Activated CD8-positive, alpha-beta memory T cell treated with anti-CD3 and anti-CD28 coated beads, Interleukin-2, amount 50 U/mL, for 24 hours (primary cell): ENCODE data around the gene SPAG9.
"Not testable (repeated sequence)": the region's sequence is repeated elsewhere in the genome, so short reads cannot be mapped to it uniquely, and the experiment has no call there.

Experiments
- DNase-seq: peaks from one replicate; pipeline ENCODE4 v3.0.0-alpha.2; 2020; ENCODE audit errors: extremely low read depth

SPAG9 gene

DNA sequence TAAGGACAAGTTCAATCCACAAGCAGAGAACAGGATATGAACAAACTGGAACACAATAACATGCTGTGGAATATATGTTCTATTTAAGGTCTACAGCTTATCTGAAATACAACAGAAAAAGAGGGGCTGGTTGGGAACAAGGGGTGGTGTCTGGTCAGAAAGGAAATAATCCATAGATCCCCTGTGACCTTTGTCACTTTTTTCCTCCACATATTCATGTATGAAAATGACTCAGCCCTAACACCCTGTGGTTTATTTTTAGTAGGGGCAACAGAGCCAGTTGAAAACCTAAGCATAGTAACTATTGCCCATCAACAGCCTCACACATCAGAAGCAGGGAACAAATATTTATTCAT lies 12.3 kb upstream of the SPAG9 start:
- no peak for DNase-seq

DNA sequence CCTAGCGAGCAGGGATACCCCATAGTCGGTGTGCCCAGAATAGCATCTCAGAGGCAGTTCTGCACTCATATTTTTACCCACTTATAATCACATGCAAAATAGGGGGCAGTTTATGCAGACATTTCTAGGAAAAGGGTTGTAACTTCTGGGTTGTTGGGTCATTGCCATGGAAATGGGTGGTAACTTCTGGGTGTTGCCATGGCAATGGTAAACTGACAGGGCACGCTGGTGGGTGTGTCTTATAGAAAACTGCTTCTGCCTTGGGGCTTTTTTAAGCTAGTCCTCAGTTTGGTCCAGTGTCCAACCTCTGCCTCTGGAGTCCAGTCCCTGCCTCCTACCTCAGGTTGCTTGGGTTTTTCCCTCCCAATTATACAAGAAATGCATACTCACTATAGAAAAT lies 7.4 kb upstream of the SPAG9 start:
- no peak for DNase-seq

DNA sequence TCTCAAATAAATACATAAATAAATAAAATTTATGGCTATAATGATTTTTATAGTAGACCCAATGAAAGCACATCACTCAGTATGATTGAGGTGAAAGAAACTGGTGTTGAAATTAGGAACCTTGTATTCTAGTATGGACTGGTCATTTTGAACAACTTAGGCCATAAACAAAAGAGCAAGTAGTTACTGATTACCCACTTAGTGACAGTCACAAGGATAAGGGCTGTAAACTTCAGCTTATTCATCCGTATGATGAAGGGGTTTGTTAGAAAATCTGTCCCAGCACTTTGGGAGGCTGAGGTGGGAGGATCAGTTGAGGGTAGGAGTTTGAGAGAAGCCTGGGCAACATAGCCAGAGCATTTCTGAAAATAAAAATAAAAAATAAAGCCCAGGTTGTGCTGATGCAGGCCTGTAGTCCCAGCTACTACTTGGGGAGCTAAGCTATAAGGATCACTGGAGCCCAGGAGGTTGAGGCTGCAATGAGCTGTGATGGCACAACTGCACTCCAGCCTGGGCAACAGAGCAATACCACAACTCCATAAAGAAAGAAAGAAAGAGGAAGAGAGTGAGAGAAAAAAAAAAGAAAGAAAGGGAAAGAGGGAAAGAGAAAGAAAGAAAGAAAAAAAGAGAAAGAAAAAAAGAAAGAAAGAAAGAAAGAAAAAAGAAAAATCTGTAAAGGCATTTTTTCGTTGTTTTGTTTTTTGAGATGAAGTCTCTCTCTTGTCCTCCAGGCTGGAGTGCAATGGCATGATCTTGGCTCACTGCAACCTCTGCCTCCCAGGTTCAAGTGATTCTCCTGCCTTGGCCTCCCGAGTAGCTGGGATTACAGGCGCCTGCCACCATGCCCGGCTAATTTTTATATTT lies 4.2 kb upstream of the SPAG9 start:
- no peak for DNase-seq

DNA sequence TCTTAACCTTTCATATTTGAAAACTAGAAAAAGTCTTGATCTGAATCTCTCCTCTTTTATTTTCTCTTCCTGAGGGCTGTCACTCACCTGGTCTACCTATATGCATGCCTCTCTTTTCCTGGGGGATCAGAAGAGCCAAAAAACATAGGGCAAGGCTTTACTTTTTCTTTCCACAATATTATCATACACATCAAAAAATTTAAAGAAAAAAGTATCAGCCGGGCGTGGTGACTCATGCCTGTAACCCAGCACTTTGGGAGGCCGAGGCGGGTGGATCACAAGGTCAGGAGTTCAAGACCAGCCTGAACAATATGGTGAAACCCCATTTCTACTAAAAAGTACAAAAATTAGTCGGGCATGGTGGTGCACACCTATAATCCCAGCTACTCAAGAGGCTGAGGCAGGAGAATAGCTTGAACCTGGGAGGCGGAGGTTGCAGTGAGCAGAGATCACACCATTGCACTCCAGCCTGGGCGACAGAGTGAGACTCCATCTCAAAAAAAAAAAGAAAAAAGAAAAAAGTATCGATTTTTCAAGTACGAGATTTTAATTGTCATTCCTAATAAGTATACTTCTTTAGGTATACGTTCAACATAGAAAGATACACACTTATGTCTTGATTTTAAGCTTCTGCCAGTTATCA lies 1.9 kb upstream of the SPAG9 start:
- not testable (repeated sequence) for DNase-seq

DNA sequence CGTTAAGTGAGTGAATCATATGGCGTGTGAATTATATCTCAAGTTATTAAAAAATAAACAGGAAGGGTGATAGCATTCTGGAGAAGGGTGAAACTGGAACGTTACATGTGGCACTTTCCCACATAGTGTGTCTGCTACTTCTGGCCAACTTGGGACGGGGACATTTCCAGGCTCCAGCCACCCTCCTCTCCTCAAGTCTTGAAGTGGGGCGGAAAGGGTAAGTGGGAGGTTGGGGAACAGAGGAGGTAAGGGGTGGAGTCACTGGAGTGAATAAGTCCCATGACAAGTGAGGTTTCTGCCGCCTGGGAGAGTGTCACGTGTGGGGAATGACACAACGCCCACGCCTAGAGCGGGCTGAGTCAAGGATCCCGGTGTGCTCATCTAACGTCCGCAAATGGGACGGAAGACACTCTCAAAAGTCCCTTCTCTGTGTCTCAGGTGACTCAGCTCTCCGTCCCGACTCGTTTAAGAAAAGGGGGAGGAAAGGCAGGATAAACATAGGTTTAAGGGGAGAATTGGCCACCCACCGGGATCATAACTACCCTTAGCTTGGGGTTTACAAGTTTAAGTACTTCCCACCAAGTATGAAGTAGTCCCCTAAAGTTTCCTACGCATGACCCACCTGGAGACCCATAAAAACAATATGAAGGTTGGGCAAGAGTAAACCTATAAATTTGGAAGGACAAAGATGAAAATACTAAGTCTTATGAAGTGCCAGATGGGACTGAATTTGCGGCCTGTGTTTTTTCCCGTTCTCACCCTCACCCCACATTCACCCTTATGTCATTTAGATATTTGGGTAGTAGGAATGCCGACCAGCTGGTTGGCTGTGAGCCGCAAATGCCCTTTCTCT lies 1.2 kb upstream of the SPAG9 start:
- DNase-seq, result peak; percentile 76

DNA sequence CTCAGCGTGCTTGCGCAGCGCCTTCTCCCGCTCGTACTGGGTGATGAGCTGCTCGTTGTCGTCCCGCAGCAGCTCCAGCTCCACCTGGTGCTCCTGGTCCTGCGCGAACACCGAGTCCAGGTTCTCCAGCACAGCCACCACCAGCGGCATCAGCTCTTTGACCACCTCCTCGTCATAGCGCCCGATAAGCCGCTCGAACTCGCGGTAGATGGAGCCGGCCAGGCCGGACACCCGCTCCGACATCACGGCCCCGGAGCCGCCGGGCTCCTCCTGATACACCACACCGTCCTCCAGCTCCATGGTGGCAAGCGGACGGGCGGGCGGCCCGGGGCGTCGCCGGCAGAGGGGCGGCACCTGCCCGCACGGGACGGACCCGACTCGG lies 320 bp downstream of the SPAG9 start:
- no peak for DNase-seq

DNA sequence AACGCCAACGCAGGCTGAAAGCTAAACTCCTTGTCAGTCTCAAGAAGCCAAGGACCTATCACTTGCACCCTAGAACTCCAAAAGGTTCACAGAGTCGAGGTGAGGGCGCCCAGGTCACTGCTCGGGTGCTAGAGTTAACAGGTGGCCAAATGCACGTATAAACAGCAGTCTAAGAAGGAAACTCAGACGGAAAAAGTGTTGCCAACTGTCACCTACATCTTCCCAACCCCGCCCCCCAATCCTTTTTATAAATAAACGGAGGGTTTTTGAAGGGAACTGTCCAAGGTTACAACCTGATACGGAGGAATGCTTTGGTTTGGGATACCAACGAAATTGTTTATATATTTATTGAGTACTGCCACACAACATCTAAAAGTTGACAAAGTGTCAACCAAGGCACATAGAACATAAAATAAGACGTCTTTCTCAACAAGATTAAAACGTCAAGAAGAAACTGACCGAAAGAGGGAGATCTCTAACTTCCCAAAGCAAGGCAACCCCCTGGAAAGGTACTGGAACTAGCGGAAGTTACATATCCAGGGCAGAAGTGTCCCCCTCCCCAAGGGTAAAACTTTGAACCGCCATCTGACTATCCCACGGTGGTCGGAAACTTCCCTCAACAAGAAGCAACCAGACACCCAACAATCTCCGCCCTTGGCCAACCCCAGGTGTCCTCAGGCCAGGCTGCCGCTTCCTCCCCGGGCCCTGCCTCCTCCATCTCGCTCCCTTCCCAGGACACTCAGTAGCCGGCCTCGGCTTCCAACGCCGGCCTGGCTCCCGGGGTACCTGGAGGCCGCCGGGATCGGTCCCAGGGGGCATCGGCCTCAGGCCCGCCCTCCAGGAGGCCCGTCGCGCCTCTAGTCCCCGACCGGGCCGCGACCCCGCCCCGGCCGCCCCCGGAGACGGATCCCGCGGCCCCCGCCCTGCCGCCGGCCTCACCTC lies 982 bp downstream of the SPAG9 start:
- DNase-seq, result no peak

DNA sequence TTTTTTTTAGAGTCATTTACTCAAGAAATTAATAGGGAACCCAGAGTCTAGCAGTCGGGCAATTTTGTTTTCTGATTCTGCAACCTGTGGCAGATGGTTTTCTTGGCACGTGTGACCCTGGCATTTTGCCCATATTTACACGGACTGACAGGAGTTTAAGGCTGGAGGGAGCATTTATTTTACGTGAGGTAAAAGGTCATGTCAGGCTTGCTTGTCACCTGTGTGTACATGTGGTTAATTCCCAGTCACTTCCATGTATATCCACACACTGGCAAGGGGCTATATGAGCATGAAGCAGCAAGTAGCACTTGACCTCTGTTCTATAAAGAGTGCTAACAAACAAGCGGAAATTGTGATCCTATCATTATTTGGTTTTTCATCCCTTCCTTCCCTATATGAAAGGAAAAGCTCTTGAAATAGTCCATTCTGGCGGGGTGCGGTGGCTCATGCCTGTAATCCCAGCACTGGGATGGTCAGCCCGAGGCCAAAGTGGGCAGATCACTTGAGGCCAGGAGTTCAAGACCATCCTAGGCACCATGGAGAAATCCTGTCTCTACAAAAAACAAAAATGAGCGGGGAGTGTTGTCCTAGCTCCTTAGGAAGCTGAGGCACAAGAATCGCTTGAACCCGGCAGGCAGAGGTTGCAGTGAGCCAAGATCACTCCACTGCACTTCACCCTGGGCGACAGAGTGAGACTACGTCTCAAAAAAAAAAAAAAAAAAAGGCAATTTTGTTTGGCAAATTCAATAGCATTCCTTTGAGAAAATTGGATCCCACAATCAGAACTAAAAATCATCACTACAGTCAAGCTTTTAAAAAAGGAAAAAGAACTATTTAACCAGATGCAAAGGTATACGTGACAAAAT lies 2.1 kb downstream of the SPAG9 start:
- no peak for DNase-seq

DNA sequence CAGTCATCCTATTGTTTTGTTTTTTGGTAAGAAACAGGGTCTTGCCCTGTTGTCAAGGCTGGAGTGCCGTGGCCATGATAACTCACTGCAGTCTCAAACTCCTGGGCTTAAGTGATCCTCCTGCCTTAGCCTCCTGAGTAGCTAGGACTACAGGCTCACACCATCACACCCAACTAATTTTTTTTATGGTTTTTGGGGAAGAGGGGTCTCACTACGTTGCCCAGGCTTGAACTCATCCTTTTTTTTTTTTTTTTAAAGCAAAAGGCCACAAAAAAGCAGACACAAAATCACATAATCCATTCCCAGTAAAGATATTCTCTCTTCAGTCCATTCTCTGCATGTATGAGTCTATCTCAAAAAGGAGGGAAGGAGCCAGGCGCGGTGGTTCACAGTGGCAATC lies 5.5 kb downstream of the SPAG9 start:
- DNase-seq, result no peak

DNA sequence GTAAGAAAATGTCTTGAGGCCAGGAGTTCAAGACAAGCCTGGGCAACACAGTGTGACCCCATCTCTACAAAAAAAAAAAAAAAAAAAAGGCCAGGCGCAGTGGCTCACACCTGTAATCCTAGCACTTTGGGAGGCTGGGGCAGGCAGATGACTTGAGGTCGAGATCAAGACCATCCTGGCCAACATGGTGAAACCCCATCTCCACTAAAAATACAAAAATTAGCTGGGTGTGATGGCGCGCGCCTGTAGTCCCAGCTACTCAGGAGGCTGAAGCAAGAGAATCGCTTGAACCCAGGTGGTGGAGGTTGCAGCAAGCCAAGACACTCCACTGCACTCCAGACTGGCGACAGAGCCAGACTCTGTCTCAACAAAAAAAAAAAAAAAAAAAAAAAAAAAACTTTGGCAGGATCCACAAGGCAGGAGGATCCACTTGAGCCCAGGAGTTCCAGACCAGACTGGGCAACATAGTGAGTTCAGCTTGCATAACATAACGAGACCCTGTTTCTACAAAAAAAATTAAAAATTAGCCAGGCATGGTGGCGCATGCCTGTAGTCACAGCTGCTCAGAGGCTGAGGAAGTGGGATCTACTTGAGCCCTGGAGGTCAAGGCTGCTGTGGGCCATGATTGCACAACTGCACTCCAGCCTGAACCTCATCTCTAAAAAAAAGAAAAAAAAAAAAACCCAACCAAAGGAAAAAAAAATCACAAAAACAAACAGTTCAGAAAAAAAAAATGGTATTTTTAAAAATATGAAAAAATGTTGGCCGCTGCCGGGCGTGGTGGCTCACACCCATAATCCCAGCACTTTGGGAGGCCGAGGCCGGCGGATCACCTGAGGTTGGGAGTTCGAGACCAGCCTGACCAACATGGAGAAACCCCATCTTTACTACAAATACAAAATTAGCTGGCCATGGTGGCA lies 8.1 kb downstream of the SPAG9 start:
- not testable (repeated sequence) for DNase-seq

DNA sequence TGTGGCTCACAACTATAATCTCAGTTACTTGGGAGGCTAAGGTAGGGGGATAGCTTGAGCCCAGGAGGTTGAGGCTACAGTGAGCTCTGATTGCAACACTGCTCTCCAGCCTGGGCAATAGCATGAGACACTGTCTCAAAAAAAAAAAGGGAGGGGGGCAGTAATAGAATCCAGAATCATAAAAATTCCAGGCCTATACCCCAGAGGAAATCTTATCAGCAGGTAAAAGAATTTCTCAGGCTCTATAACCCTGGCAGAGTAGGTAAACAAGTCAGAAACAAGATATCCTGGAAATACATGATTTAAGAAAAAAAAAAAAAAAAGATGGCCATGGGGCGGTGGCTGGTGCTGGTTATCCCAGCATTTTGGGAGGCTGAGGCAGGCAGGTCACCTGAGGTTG lies 12.9 kb downstream of the SPAG9 start:
- DNase-seq, result no peak

DNA sequence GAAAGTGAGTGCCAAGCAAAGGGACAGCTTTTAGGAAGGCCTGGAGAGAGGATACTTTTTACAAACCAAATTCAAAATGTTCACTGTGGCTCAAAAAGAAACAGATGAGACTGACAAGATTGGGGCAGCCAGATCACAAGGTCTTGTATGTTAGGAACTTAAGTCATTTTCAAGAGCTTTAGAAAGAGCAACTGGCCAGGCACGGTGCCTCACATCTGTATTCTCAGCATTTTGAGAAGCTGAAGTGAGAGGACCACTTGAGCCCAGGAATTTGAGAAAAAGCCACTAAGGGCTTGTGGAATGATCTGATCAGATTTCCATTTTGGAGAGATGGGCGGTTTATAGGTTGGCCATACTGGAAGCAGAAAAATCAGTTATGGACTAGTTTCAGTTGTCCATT lies 17.2 kb downstream of the SPAG9 start:
- no peak for DNase-seq

DNA sequence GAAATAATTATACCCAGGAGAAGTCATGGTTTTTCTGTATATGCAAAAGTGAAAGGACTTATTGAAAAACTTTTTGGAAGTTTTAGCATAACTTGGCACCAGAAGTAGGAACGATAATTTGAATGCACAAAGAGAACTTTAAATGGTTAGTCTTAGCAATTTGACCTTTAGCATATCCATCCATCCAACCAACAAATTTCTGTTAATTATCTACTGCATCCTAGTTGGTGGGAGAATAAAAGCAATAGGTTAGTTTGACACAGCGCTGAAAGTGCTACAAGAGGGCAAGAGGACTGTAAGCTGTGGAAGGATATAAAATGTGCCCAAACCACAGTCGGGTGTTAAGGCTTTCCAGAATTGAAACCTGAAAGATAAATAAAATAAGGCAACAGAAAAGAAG lies 17.6 kb downstream of the SPAG9 start:
- DNase-seq, result no peak

DNA sequence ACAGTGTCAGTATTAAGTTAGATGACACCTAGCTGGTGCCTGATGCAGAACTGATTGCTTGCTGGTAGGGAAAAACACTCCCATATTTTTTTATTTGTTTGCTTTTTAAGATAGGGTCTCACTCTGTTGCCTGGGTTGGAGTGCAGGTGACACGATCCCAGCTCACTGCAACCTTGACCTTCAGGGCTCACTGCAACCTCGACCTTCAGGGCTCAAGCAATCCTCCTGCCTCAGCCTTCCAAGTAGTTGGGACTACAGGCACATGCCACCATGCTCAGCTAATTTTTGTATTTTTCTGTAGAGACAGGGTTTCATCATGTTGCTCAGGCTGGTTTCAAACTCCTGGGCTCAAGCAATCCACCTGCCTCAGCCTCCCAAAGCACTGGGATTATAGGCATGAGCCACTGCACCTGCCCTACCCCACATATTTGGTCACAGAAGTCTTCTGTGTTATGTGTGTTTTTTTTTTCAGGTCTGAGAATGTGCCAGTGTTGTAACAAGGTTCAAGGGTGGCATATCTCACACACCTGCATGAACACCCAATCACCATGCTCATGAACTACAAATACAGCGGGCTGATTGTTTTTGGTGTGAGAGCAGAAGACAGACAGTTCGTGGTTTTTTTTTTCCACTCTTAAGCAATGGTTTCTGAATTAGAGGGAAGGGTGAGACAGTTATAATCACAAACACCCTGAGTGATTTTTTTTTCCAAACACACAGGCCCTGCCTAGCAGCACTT lies 22.8 kb downstream of the SPAG9 start:
- no peak for DNase-seq

DNA sequence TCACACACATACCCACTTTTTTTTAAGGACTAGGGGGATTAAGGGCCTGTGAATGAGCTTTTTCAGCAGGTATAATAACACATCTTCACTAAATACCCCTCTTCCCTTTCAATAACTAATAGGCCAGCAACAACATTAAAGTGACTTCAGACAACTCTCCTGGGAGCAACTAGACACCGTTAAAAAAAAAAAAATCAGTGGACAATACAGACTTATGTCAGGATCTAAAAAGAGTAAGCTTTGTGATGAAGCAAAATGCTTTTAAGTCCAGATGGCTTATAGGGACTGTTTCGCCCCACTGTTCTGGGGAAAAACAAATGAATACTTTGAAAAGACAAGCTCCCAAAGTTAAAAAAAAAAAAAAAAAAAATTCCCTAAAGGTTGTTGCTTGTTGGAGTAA lies 29.0 kb downstream of the SPAG9 start:
- DNase-seq, result no peak

DNA sequence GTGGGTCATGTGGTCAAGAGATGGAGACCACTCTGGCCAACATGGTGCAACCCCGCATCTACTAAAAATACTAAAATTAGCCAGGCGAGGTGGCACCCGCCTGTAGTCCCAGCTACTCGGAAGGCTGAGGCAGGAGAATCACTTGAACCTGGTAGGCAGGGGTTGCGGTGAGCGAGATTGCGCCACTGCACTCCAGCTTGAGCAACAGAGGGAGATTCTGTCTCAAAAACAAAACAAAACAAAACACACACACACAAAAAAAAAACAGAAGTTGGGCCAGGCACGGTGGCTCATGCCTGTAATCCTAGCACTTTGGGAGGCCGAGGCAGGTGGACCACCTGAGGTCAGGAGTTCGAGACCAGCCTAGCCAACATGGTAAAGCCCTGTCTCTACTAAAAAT lies 31.8 kb downstream of the SPAG9 start:
- not testable (repeated sequence) for DNase-seq

DNA sequence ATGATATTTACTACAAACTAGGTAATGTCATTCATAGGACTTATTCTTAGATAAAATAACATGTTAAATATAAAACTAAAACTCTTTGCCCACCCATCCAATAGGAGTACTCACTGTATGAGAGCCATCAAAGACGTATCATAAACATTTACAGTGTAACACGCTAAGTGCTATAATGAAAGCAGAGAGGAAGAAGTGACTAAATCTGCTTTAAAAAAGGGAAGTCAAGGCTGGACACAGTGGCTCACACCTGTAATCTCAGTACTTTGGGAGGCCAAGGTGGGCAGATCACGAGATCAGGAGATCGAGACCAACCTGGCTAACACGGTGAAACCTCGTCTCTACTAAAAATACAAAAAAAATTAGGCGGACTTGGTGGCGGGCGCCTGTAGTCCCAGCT lies 32.4 kb downstream of the SPAG9 start:
- DNase-seq, result no peak

DNA sequence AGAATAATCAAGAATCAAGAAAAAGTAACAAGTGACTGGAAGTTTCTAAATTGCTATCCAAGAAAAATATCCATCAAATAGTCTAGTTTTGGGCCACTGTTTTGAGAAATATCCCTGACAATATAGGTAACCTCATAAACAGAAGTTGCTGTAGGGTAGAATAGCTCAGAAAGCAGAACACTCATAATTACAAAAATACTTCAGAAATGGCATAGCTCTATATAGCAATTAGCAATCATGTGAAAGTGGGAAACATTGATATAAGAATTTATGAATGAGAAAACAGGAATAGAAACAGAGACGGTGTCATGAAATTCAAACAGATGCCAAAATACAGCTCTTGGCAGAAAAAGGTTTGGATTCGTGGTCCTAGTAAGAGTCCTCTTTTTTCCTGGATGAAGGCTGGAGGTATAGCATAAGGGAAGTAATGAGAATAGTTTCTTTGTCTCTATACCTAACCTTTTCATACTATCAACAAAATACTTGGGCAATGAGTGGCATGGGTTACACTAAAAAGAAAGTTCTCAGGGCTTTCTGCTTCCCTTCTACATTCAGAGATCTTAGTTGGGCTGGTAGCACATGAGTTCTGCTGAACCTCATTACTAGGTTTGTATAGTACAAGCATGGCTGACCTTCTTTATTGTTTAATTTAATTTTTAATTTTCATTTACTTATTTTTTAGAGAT lies 33.5 kb downstream of the SPAG9 start:
- no peak for DNase-seq
